Measurements from ENCODE around the gene GNG10.

DNA sequence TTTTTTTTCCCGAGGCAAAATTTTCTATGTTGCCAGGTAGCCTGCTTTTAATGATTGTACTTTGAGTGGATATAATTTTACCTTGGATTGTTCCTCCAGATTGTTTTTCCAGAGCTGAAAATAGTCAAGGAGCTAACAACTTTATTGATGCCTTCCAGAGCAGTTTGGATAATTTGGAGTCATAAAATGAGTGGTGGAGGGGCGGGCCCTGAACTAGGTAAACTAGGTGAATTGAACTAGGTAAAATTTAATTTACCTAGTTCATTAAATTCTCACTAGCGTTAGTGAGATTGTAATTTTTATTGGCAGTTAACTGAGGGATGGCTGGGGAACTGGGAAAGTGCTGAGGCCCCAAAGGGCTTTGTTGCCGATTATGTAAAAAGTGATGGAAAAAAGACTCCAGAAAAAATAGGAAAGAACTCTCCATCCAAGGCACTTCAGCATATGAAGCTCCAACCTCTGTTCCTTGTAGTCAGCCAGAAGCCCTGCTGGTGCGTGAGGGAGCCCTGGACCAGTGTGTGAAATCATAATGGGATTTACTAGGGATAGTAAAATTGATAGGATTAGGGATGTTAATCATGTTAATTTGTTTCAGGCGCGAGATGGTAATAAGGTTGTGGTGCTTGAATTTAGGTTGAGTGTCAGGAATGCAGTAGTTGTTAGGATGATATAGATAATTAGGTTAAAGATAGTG lies 28.6 kb upstream of the GNG10 start:
- no peak for TF ChIP-seq POLR2A (IDR thresholded peaks at IDR 0.05)
- TF ChIP-seq, protein P1, sequence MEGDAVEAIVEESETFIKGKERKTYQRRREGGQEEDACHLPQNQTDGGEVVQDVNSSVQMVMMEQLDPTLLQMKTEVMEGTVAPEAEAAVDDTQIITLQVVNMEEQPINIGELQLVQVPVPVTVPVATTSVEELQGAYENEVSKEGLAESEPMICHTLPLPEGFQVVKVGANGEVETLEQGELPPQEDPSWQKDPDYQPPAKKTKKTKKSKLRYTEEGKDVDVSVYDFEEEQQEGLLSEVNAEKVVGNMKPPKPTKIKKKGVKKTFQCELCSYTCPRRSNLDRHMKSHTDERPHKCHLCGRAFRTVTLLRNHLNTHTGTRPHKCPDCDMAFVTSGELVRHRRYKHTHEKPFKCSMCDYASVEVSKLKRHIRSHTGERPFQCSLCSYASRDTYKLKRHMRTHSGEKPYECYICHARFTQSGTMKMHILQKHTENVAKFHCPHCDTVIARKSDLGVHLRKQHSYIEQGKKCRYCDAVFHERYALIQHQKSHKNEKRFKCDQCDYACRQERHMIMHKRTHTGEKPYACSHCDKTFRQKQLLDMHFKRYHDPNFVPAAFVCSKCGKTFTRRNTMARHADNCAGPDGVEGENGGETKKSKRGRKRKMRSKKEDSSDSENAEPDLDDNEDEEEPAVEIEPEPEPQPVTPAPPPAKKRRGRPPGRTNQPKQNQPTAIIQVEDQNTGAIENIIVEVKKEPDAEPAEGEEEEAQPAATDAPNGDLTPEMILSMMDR (IDR thresholded peaks at IDR 0.05), result no peak
